NCI-H2107 (cell line): ENCODE data around the gene KATNB1.

ENCODE experiments used
- DNase-seq: peaks from one replicate; lab custom pipeline; 2025; lab: John Stamatoyannopoulos, UW

KATNB1 gene

GRCh38 chr16:57756424-57757325, 21.1 kb downstream of the KATNB1 start:
- DNase-seq, result no peak

GRCh38 chr16:57757326-57757786, 21.8 kb downstream of the KATNB1 start:
- peak; percentile 53 for DNase-seq

GRCh38 chr16:57757883-57758282, 22.3 kb downstream of the KATNB1 start:
- no peak for DNase-seq

GRCh38 chr16:57758331-57759117, 23.0 kb downstream of the KATNB1 start:
- no peak for DNase-seq

- no peak for DNase-seq
Observed at GRCh38 chr16:57759131-57759530, 23.6 kb downstream of the KATNB1 start.

- DNase-seq, result no peak
Observed at GRCh38 chr16:57759541-57760356, 24.2 kb downstream of the KATNB1 start.

- no peak for DNase-seq
Observed at GRCh38 chr16:57760357-57761160, 25.0 kb downstream of the KATNB1 start.

GRCh38 chr16:57761301-57761700, 25.7 kb downstream of the KATNB1 start:
- DNase-seq, result no peak

- no peak for DNase-seq
Observed at GRCh38 chr16:57761957-57762356, 26.4 kb downstream of the KATNB1 start.

GRCh38 chr16:57762365-57763040, 26.9 kb downstream of the KATNB1 start:
- no peak for DNase-seq

GRCh38 chr16:57763285-57764005, 27.9 kb downstream of the KATNB1 start:
- DNase-seq, result no peak

- no peak for DNase-seq
Observed at GRCh38 chr16:57764006-57764340, 28.4 kb downstream of the KATNB1 start.

- no peak for DNase-seq
Observed at GRCh38 chr16:57764341-57765159, 29.0 kb downstream of the KATNB1 start.

GRCh38 chr16:57765160-57765728, 29.7 kb downstream of the KATNB1 start:
- DNase-seq, result no peak

GRCh38 chr16:57766714-57767348, 31.3 kb downstream of the KATNB1 start:
- no peak for DNase-seq

- DNase-seq, result no peak
Observed at GRCh38 chr16:57769541-57770145, 34.1 kb downstream of the KATNB1 start.

GRCh38 chr16:57770361-57770760, 34.8 kb downstream of the KATNB1 start:
- no peak for DNase-seq
